H9 (cell line): Measurements from ENCODE around the gene TAOK1. TPM values are rescaled to one million over a fixed set of nuclear protein-coding genes. Genes with fewer than 3 reads are reported as not detected.

Source experiments
- DNase-seq: peaks from one replicate; pipeline ENCODE4 v3.0.0-alpha.2; 2017
- H2AFZ ChIP-seq: one replicate; pipeline ENCODE4 v1.6.1; 2013; ENCODE audit warnings: mild to moderate bottlenecking, low read length, control low read depth, moderate library complexity
- H2AK5ac ChIP-seq: 2 replicates; pipeline ENCODE4 v1.6.1; 2013; ENCODE audit warnings: low read length, control low read depth, mixed read lengths; ENCODE audit not compliant: insufficient read length
- H2BK120ac ChIP-seq: one replicate; pipeline ENCODE4 v1.6.1; 2013; ENCODE audit warnings: low read depth, mild to moderate bottlenecking, low read length, control low read depth, inconsistent platforms; ENCODE audit not compliant: poor library complexity, severe bottlenecking
- H2BK12ac ChIP-seq: 2 replicates; pipeline ENCODE4 v1.6.1; 2013; ENCODE audit warnings: low read length, control low read depth, mixed read lengths, low read depth; ENCODE audit not compliant: insufficient read length
- H2BK15ac ChIP-seq: 2 replicates; pipeline ENCODE4 v1.6.1; 2013; ENCODE audit warnings: low read depth, low read length, control low read depth
- H2BK20ac ChIP-seq: one replicate; pipeline ENCODE4 v1.6.1; 2013; ENCODE audit warnings: low read depth, mild to moderate bottlenecking, low read length, control low read depth, inconsistent platforms; ENCODE audit not compliant: poor library complexity, severe bottlenecking
- H2BK5ac ChIP-seq: 2 replicates; pipeline ENCODE4 v1.6.1; 2013; ENCODE audit warnings: low read length, control low read depth, mixed read lengths; ENCODE audit not compliant: insufficient read length
- H3K14ac ChIP-seq: 2 replicates; pipeline ENCODE4 v1.6.1; 2013; ENCODE audit warnings: low read length, control low read depth; ENCODE audit not compliant: insufficient read depth
- H3K18ac ChIP-seq: 2 replicates; pipeline ENCODE4 v1.6.1; 2013; ENCODE audit warnings: low read depth, mild to moderate bottlenecking, mixed read lengths, low read length, control low read depth; ENCODE audit not compliant: insufficient read length
- H3K23ac ChIP-seq: 2 replicates; pipeline ENCODE4 v1.6.1; 2013; ENCODE audit warnings: low read length, control low read depth, mixed read lengths, low read depth; ENCODE audit not compliant: insufficient read length
- H3K23me2 ChIP-seq: 2 replicates; pipeline ENCODE4 v1.6.1; 2013; ENCODE audit warnings: low read depth, mild to moderate bottlenecking, mixed read lengths, low read length, control low read depth; ENCODE audit not compliant: insufficient read length, poor library complexity, severe bottlenecking
- H3K27ac ChIP-seq: 2 replicates; pipeline ENCODE4 v1.5.1; 2013; ENCODE audit warnings: low read length, control low read depth, mixed read lengths, low read depth; ENCODE audit not compliant: insufficient read length
- H3K27me3 ChIP-seq: 2 replicates; pipeline ENCODE4 v1.6.1; 2013; ENCODE audit warnings: low read length, control low read depth, inconsistent platforms; ENCODE audit not compliant: insufficient read depth
- H3K4ac ChIP-seq: 2 replicates; pipeline ENCODE4 v1.6.1; 2013; ENCODE audit warnings: low read depth, mild to moderate bottlenecking, control low read depth, inconsistent platforms, low read length, moderate library complexity
- H3K4me1 ChIP-seq: 2 replicates; pipeline ENCODE4 v1.6.1; 2013; ENCODE audit warnings: low read length, control low read depth, inconsistent platforms; ENCODE audit not compliant: insufficient read depth
- H3K4me2 ChIP-seq: 2 replicates; pipeline ENCODE4 v1.6.1; 2013; ENCODE audit warnings: low read length, control low read depth, mixed read lengths; ENCODE audit not compliant: insufficient read length, insufficient read depth
- H3K56ac ChIP-seq: 2 replicates; pipeline ENCODE4 v1.6.1; 2013; ENCODE audit warnings: low read depth, mild to moderate bottlenecking, mixed read lengths, low read length, control low read depth; ENCODE audit not compliant: insufficient read length
- H3K79me1 ChIP-seq: 2 replicates; pipeline ENCODE4 v1.6.1; 2013; ENCODE audit warnings: low read depth, mild to moderate bottlenecking, moderate library complexity, low read length, control low read depth, inconsistent platforms; ENCODE audit not compliant: insufficient read depth, poor library complexity, severe bottlenecking
- H3K79me2 ChIP-seq: 2 replicates; pipeline ENCODE4 v1.6.1; 2013; ENCODE audit warnings: low read length, control low read depth, inconsistent platforms; ENCODE audit not compliant: insufficient read depth
- H3K9ac ChIP-seq: 2 replicates; pipeline ENCODE4 v1.6.1; 2013; ENCODE audit warnings: low read length, control low read depth, mixed read lengths; ENCODE audit not compliant: insufficient read length; ENCODE audit errors: extremely low read depth
- H3K9me3 ChIP-seq: one replicate; pipeline ENCODE4 v1.6.1; 2013; ENCODE audit warnings: low read depth, low read length, inconsistent platforms; ENCODE audit not compliant: control insufficient read depth
- H3T11ph ChIP-seq: one replicate; pipeline ENCODE4 v1.6.1; 2013; ENCODE audit warnings: mild to moderate bottlenecking, low read length, control low read depth, inconsistent platforms
- H4K20me1 ChIP-seq: one replicate; pipeline ENCODE4 v1.6.1; 2013; ENCODE audit not compliant: control insufficient read depth, insufficient read length, insufficient read depth
- H4K5ac ChIP-seq: 2 replicates; pipeline ENCODE4 v1.6.1; 2013; ENCODE audit warnings: low read depth, mild to moderate bottlenecking, mixed read lengths, low read length, control low read depth; ENCODE audit not compliant: insufficient read length
- H4K8ac ChIP-seq: replicated peaks from 2 replicates; pipeline ENCODE4 v1.6.1; 2013; ENCODE audit warnings: low read length, control low read depth, mixed read lengths, low read depth; ENCODE audit not compliant: insufficient read length
- H4K91ac ChIP-seq: 2 replicates; pipeline ENCODE4 v1.6.1; 2013; ENCODE audit warnings: low read depth, mild to moderate bottlenecking, moderate library complexity, mixed read lengths, low read length, control low read depth; ENCODE audit not compliant: insufficient read length
- H3K27ac Mint-ChIP-seq, 3 experiments: 2 replicates in 2 of 3; 3 replicates in 1 of 3; pipeline ENCODE4 v1.8.0; 2020 to 2021; ENCODE audit warnings: mixed read lengths in 3 of 3, mild to moderate bottlenecking in 1 of 3, moderate library complexity in 1 of 3
- H3K27me3 Mint-ChIP-seq: 2 replicates; pipeline ENCODE4 v1.8.0; 2021; ENCODE audit warnings: low read depth, mild to moderate bottlenecking, moderate library complexity, mixed read lengths
- H3K36me3 Mint-ChIP-seq, 3 experiments: 2 replicates in 2 of 3; 3 replicates in 1 of 3; pipeline ENCODE4 v1.8.0; 2020 to 2021; ENCODE audit warnings: low read depth in 3 of 3, mixed read lengths in 3 of 3; ENCODE audit not compliant: insufficient read depth in 1 of 3
- H3K4me1 Mint-ChIP-seq, 2 experiments: 2 replicates each; pipeline ENCODE4 v1.8.0; 2020; ENCODE audit warnings: mixed read lengths in 2 of 2
- H3K4me3 Mint-ChIP-seq, 2 experiments: 2 replicates in 1 of 2; 3 replicates in 1 of 2; pipeline ENCODE4 v1.8.0; 2020 to 2021; ENCODE audit warnings: mild to moderate bottlenecking in 2 of 2, mixed read lengths in 2 of 2, moderate library complexity in 1 of 2
- H3K9me3 Mint-ChIP-seq, 2 experiments: 2 replicates in 1 of 2; 3 replicates in 1 of 2; pipeline ENCODE4 v1.8.0; 2020; ENCODE audit warnings: mild to moderate bottlenecking in 2 of 2, mixed read lengths in 2 of 2, moderate library complexity in 1 of 2
- CTCF ChIP-seq: fragments of 200-600 bp; sonication (generic); conservative IDR thresholded peaks from 3 replicates; pipeline ENCODE4 v1.8.0; 2021; ENCODE audit warnings: antibody characterized with exemption, mild to moderate bottlenecking
- WGBS: extraction: QIAGEN DNeasy Blood & Tissue Kit; methylation state at CpG from one replicate; pipeline ENCODE4 v1.1.7; 2013; ENCODE audit warnings: missing lambda C conversion rate, low lambda C conversion rate, mixed read lengths; ENCODE audit not compliant: insufficient read length; ENCODE audit errors: extremely low coverage; 5-methylcytosine and 5-hydroxymethylcytosine counted together
- total RNA-seq: library from RNA; stranded (reverse); gene quantifications from 2 replicates; pipeline ENCODE4 v1.2.1, GENCODE V29; 2021

The TAOK1 gene
- total RNA-seq, 1 experiment from 2014 or later = 93.0 TPM

GRCh38 chr17:29396066-29396465 is 5.9 kb downstream of the TAOK1 start:
- Histone ChIP-seq H3K18ac (no peak overlapping the region), H3K79me2 (peaks cover 45% of the 10 kb centered on the region; the same call in 1 of the 2 replicates), H3K27me3 (no peaks in the 10 kb centered on the region), H3K9me3 (no peaks in the 10 kb centered on the region), H3K79me1 (peaks cover 4% of the 10 kb centered on the region), H4K91ac (no peak overlapping the region), H2BK120ac (no peak overlapping the region), H3K23me2 (peaks cover 6% of the 10 kb centered on the region), H4K5ac (no peak overlapping the region), H2AK5ac (no peak overlapping the region), H4K20me1 (no peaks in the 10 kb centered on the region), H3K4ac (no peak overlapping the region), H3K9ac (no peak overlapping the region), H3K4me2 (no peak overlapping the region), H2AFZ (no peak overlapping the region), H2BK15ac (no peak overlapping the region), H3K14ac (no peak overlapping the region), H2BK5ac (no peak overlapping the region), H3K27ac (no peak overlapping the region), H3K56ac (no peak overlapping the region), H2BK12ac (no peak overlapping the region), H3K23ac (no peak overlapping the region), H2BK20ac (no peak overlapping the region), H4K8ac (no peak overlapping the region), H3K4me1 (no peaks in the 10 kb centered on the region), H3T11ph (no peak overlapping the region)
- no peaks in the 10 kb centered on the region for H3K27me3 Mint-ChIP-seq
- peaks cover 11 to 25% (median 17%) of the 10 kb centered on the region in 3 experiments for H3K36me3 Mint-ChIP-seq
- peaks cover 17 to 20% of the 10 kb centered on the region in 2 experiments for H3K4me1 Mint-ChIP-seq
- H3K27ac Mint-ChIP-seq = no peak overlapping the region
- TF ChIP-seq CTCF = no peak
- WGBS = no CpG with 5 or more reads among the region's 2 CpGs
- no peak for DNase-seq
- H3K9me3 Mint-ChIP-seq = peaks cover 0 to 2% of the 10 kb centered on the region in 2 experiments; a peak in 2 of 5 replicates
- no peak overlapping the region for H3K4me3 Mint-ChIP-seq
